MCF 10A (cell line): ENCODE data around the gene ZSCAN21. TPM values are rescaled to one million over a fixed set of nuclear protein-coding genes. Genes with fewer than 3 reads are reported as not detected.

ENCODE experiments used
- BruUV-seq: library from RNA; stranded (reverse); fragments of 400-500 nt; replicated peaks from 2 replicates; lab custom pipeline; 2021; lab: Mats Ljungman, UMichigan
- CTCF ChIA-PET: fragments of 300-600 bp; sonication (Branson Sonifier 250); formaldehyde crosslinking; extraction: SDS; loops from one replicate; lab custom pipeline; 2021; ENCODE audit warnings: antibody characterized with exemption, inconsistent platforms; lab: Yijun Ruan, JAX
- POLR2A ChIA-PET: fragments of 300-600, 350-650 bp; sonication (Branson Sonifier 250); formaldehyde crosslinking; extraction: SDS; loops from one replicate; lab custom pipeline; 2020; ENCODE audit warnings: antibody characterized with exemption, inconsistent platforms; lab: Yijun Ruan, JAX
- DNase-seq: peaks from one replicate; pipeline ENCODE4 v3.0.0-alpha.2; 2018; ENCODE audit not compliant: unreplicated experiment
- H3K27ac Mint-ChIP-seq: one replicate; pipeline ENCODE4 v1.8.0; 2022; ENCODE audit warnings: mild to moderate bottlenecking, low read depth, mixed read lengths; ENCODE audit not compliant: unreplicated experiment
- H3K27me3 Mint-ChIP-seq: one replicate; pipeline ENCODE4 v1.8.0; 2022; ENCODE audit warnings: mixed read lengths; ENCODE audit not compliant: insufficient read depth, unreplicated experiment
- H3K36me3 Mint-ChIP-seq: one replicate; pipeline ENCODE4 v1.8.0; 2022; ENCODE audit warnings: mild to moderate bottlenecking, moderate library complexity, mixed read lengths; ENCODE audit not compliant: insufficient read depth, unreplicated experiment
- H3K4me1 Mint-ChIP-seq: one replicate; pipeline ENCODE4 v1.8.0; 2022; ENCODE audit warnings: mixed read lengths; ENCODE audit not compliant: insufficient read depth, unreplicated experiment
- H3K4me3 Mint-ChIP-seq: one replicate; pipeline ENCODE4 v1.8.0; 2022; ENCODE audit warnings: mild to moderate bottlenecking, moderate library complexity, mixed read lengths; ENCODE audit not compliant: unreplicated experiment
- H3K9me3 Mint-ChIP-seq: one replicate; pipeline ENCODE4 v1.8.0; 2022; ENCODE audit warnings: mixed read lengths; ENCODE audit not compliant: unreplicated experiment
- intact Hi-C: fragments of 100-400 bp; cut with micrococcal nuclease; formaldehyde crosslinking; loops from 2 replicates; pipeline ENCODE4 v1.14.1; 2022
- total RNA-seq: library from RNA; stranded (reverse); gene quantifications from 2 replicates; pipeline ENCODE4 v1.2.3, GENCODE V29; 2022
- TF ChIP-seq, protein P1 (sequence below): fragments of 200-600 bp; IDR thresholded peaks from one replicate; pipeline ENCODE4 v1.8.0; 2022; ENCODE audit warnings: antibody characterized with exemption, mild to moderate bottlenecking; ENCODE audit not compliant: unreplicated experiment

Gene ZSCAN21
- total RNA-seq, 1 experiment from 2014 or later, result 14.7 TPM

DNA sequence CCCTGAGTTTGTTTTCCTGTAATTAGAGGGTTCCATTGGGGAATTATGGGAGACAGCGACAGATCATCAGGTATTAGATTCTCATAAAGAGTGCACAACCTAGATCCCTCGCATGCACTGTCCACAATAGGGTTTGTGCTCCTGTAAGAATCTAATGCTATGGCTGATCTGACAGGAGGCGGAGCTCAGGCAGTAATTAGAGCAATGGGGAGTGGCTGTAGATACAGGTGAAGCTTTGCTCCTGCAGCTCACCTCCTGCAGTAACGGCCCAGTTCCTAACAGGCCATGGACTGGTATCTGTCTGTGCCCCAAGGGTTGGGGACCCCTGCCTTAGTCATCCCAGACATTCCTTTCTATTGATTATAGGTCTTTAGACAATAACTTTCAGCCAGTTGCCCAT is 894 bp upstream of the ZSCAN21 start:
- Mint-ChIP-seq H3K36me3 (peaks cover 15% of the 10 kb centered on the region), H3K27me3 (no peaks in the 10 kb centered on the region), H3K27ac (no peak overlapping the region), H3K4me3 (peak overlapping the region; percentile 82), H3K4me1 (peaks cover 13% of the 10 kb centered on the region), H3K9me3 (no peaks in the 10 kb centered on the region)
- intact Hi-C loops, result no loop called here
- POLR2A ChIA-PET, result interaction anchor here (0.5 to 2.6 kb wide), 9 partner anchors 10 to 178 kb away, joined by 3 to 15 read pairs (median 7); partner anchors contain the start of genes AP4M1, MCM7 and ZKSCAN1
- CTCF ChIA-PET, result interaction anchor here (0.6 to 1.7 kb wide), 7 partner anchors 11 to 550 kb away, joined by 3 to 5 read pairs (median 3); no protein-coding TSS in a partner anchor
- BruUV-seq, result no TSS peak
- DNase-seq, result peak; percentile 8
- TF ChIP-seq, protein P1, sequence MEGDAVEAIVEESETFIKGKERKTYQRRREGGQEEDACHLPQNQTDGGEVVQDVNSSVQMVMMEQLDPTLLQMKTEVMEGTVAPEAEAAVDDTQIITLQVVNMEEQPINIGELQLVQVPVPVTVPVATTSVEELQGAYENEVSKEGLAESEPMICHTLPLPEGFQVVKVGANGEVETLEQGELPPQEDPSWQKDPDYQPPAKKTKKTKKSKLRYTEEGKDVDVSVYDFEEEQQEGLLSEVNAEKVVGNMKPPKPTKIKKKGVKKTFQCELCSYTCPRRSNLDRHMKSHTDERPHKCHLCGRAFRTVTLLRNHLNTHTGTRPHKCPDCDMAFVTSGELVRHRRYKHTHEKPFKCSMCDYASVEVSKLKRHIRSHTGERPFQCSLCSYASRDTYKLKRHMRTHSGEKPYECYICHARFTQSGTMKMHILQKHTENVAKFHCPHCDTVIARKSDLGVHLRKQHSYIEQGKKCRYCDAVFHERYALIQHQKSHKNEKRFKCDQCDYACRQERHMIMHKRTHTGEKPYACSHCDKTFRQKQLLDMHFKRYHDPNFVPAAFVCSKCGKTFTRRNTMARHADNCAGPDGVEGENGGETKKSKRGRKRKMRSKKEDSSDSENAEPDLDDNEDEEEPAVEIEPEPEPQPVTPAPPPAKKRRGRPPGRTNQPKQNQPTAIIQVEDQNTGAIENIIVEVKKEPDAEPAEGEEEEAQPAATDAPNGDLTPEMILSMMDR, result no peak

DNA sequence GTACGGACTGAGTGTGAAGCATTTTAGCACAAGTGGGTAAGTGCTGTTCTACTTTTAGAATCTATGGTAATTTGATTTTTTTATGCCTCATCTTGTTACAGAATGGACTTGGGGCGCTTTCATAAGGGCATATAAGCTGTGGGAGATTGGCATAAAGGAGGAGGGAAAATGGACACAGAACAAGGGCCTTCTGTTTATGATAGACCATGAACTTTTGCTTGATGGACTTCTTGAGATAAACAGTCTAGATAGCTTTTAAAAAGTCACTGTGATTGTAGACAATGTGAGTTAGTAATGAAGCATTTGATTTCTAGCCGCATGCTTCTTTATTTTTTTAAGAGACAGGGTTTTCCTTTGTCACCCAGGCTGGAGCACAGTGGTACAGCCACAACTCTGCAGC is 2.0 kb downstream of the ZSCAN21 start:
- Mint-ChIP-seq H3K9me3 (no peaks in the 10 kb centered on the region), H3K4me3 (peak overlapping the region; percentile 33), H3K36me3 (peaks cover 23% of the 10 kb centered on the region), H3K27me3 (no peaks in the 10 kb centered on the region), H3K4me1 (peaks cover 8% of the 10 kb centered on the region), H3K27ac (no peak overlapping the region)
- ChIA-PET POLR2A (interaction anchor here (0.8 to 1.6 kb wide), 6 partner anchors 28 to 57 kb away, joined by 3 to 8 read pairs (median 4); partner anchors contain the start of gene ZKSCAN1), CTCF (interaction anchor here (0.6 to 3.3 kb wide), 14 partner anchors 18 to 160 kb away, joined by 3 to 39 read pairs (median 4); no protein-coding TSS in a partner anchor)
- DNase-seq, result no peak
- intact Hi-C loops, result loop anchor here (10.0 kb wide), 1 partner anchor 137 kb away; the partner anchor contains the start of gene TRIM4
- TF ChIP-seq, protein P1, result no peak
- BruUV-seq, result no TSS peak

DNA sequence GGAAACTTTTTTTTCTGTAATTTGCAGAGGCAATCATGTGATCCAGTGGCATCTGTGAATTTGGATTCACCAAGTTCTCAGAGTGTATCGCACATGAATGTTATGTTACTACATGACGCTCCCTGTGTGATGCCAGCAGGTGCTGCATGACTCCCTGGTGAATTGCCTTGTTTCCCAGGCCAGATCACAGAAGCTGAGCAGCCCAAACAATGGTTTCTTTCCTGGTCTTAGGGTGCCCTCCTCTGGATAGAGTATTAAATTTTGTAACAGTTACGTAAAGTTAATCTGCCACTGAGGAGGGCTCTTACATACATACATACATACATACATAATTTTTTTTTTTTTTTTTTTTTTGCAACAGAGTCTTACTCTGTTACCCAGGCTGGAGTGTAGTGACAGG is 3.6 kb downstream of the ZSCAN21 start:
- H3K36me3 Mint-ChIP-seq, result peaks cover 35% of the 10 kb centered on the region
- no peaks in the 10 kb centered on the region for H3K27me3 Mint-ChIP-seq
- TF ChIP-seq, protein P1, result peak; percentile 34
- peak; percentile 79 for DNase-seq
- intact Hi-C loops, result loop anchor here (1.0 to 10.0 kb wide), 2 partner anchors 59 to 138 kb away; partner anchors contain the start of gene TRIM4
- H3K4me1 Mint-ChIP-seq, result peaks cover 8% of the 10 kb centered on the region
- no peak overlapping the region for H3K4me3 Mint-ChIP-seq
- H3K27ac Mint-ChIP-seq, result no peak overlapping the region
- BruUV-seq, result no TSS peak
- CTCF ChIA-PET, result interaction anchor here (0.6 to 3.3 kb wide), 13 partner anchors 10 to 1305 kb away, joined by 3 to 39 read pairs (median 4); no protein-coding TSS in a partner anchor
- no peaks in the 10 kb centered on the region for H3K9me3 Mint-ChIP-seq
- POLR2A ChIA-PET, result interaction anchor here (1.2 to 1.9 kb wide), 5 partner anchors 31 to 133 kb away, joined by 3 to 11 read pairs (median 3); partner anchors contain the start of gene ZKSCAN1

DNA sequence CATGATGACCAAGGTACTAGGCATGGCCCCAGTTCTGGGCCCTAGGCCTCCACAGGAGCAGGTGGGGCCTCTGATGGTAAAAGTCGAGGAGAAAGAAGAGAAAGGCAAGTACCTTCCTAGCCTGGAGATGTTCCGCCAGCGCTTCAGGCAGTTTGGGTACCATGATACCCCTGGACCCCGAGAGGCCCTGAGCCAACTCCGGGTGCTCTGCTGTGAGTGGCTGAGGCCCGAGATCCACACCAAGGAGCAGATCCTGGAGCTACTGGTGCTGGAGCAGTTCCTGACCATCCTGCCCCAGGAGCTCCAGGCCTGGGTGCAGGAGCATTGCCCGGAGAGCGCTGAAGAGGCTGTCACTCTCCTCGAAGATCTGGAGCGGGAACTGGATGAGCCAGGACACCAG is 7.4 kb downstream of the ZSCAN21 start:
- Mint-ChIP-seq H3K4me1 (no peaks in the 10 kb centered on the region), H3K36me3 (peaks cover 60% of the 10 kb centered on the region), H3K4me3 (no peak overlapping the region), H3K27me3 (no peaks in the 10 kb centered on the region), H3K9me3 (no peaks in the 10 kb centered on the region), H3K27ac (no peak overlapping the region)
- TF ChIP-seq, protein P1, result no peak
- intact Hi-C loops, result loop anchor here (10.0 kb wide), 1 partner anchor 142 kb away; the partner anchor contains the start of gene TRIM4
- BruUV-seq, result TSS peak; percentile 7
- DNase-seq, result no peak
- ChIA-PET POLR2A (interaction anchor here (1.2 to 1.9 kb wide), 2 partner anchors 8 to 23 kb away, joined by 4 to 6 read pairs; no protein-coding TSS in a partner anchor), CTCF (interaction anchor here (0.9 to 1.0 kb wide), 3 partner anchors 65 to 662 kb away, joined by 3 to 4 read pairs (median 4); no protein-coding TSS in a partner anchor)
